ENCODE measurements around the gene RP9.

The RP9 gene

DNA sequence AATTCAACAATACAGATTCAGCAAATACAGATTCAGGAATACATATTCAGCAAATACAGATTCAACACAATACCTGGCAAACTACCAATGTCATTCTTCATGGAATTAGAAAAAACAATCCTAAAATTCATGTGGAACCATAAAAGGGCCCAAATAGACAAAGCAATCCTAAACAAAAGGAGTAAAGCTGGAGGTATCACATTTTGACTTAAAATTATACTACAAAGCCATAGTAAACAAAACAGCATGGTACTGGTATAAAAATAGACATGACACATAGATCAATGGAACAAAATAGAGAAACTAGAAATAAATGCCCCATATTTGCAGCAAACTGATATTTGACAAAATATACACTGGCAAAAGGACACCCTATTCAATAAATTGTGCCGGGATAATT, 43.2 kb downstream of the RP9 start:
- no peak for DNase-seq

DNA sequence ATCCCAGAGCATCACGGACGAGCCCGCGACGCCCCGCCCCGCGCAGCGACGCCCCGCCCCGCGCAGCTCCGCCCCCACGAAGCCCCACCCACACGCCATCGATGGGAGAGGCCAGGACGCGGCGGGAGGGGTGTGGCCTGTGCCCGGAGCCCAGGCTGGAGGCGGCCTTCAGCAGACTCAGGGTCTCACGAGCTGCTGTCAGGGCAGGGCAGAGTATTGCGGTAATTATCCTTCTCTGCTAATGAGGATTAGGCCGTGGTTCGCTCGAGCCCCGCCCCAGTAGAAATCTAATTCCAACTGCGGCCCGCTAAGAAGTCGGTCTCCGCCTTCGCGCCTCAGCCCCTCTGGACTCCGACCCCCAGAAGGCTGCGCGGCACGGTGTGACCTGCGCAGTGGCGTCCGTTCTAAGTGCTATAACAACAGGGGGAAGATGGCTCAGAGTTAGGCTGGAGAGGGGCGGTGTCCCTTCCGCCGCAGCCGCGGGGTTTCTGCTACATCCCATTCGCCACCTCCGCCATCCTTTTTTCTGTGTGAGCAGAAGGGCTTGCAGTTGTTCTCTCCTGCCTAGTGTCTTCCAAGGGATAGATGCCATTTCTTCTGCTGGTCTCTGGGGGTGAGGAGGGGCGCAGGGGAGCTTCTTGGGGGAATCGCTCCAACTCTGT, 46.3 kb downstream of the RP9 start:
- DNase-seq = peak; percentile 100

DNA sequence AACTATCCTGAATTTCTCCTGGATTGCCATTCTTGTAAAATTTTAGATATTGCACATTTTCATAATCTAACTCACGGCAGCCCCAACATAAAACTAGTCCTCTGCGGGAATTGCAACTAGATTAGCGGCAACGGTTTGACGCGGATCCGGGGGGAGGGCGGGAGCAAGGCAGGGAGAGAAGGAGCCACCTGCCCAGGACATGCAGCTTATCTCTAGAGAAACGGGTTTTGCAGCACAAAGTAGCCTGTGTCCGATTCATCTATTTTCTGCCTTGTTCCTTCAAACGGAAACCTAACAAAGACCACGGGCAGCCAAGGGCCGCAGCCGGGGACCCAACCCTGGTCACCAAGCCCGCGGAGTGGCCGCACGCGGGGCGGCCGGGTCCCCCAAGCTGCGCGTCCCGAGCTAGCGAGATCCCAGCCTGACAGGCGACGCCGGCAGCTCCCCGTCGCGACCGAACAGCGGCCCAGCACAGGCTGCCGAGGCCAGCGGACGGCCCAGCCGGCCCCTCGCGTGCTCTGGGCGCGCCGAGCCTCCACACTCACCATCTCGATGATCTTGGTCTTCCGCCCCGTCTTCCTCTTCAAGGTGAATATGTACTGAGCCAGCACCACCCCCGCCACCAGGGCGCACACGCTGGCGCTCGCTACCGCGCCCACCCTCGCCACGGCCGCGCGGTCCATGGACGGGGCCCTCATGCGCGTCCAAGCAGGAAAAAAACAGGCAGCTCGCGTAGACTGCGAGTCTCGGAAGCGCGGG, 47.0 kb downstream of the RP9 start, which contains the start of gene NT5C3A:
TSS of gene NT5C3A (minus strand) at position 754 of the 759 bp plus-strand sequence. CDS start at position 683, 71 bp downstream.
- DNase-seq = peak; percentile 98

DNA sequence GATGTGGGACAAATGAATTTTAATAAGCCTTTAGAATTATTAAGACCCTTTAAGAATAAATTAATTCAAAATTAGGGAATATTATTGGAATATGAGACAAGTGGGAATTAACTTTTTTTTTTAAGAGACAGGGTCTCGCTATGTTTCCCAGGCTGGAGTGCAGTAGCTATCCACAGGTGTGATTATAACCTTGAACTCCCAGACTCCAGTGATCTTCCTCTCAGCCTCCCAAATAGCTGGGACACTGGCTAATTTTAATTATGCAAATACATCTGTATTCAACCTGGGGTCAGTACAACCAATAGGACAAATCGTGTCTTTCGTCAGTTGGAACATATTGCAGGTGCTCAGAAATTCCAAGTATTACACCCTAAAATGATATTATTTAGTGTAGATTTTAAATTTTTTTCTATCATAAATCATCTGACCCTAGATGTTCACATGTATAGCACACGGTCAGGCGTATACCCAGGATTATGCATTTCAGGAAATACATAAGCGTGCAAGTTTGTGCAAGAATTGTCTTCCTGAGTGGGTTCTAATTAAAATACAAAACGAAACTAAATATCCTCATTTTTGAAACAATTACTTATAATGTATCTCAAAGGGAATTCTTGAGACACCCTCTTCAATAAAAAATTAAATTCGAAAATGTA, 47.8 kb downstream of the RP9 start:
- DNase-seq = no peak

DNA sequence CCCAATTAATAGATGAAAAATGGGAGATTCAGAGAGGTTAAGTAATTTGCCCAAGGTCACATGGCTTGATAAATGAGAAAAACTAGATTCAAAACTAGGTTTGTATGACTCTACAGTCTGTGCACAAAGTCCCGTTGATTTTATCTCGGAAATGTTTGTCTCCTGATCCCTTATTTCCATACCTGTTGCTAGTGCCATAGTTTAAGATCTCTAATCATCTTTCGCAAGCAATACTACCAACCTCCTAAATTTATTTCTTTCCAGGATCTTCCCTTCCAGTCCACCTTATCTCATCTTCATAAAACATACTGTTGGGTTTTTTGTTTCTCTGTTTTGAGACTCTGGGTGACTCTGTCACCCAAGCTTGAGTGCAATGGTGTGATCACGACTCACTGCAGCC, 49.6 kb downstream of the RP9 start:
- DNase-seq = no peak

DNA sequence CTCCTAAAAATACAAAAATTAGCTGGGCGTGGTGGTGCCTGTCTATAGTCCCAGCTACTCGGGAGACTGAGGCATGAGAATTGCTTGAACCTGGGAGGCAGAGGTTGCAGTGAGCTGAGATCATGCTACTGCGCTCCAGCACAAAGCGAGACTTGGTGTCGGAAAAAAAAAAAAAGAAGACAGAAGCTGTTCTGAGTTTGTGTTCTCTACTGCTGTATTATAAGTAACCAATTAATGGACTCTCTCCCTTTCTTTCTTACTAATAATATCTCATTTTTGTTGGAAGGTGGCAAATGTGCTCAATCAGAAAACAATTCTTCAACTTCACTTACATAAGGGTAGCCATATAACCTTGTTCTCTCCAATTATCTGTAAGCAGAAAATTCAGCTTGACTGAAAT, 54.0 kb downstream of the RP9 start:
- no peak for DNase-seq

DNA sequence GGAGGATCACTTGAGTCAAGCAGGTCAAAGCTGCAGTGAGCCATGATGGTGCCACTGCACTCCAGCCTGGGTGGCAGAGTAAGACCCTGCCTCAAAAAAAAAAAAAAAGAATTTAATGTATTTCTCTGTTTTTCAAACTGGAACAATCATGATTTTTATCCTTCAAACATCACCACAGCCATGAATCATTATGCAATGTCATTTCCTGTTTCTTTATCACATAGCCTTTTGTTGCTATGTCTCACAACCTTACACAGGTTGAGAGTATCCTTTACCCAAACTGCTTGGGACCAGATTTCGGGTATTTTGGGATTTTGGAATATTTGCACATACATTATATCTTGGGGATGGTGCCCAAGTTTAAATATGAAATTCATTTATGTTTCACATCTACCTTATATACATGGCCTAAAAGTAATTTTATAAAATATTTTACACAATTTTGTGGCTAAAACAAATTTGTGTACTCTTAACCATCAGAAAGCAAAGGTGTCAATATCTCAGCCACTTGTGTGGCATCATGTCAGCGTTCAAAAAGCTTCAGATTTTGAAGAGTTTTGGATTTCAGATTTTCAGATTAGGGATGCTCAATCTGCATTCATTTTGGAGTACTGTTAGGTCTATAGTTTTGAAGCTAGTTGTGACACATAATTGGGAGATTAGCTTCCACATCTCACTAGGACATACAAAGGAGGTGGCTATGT, 54.8 kb downstream of the RP9 start:
- DNase-seq = no peak

DNA sequence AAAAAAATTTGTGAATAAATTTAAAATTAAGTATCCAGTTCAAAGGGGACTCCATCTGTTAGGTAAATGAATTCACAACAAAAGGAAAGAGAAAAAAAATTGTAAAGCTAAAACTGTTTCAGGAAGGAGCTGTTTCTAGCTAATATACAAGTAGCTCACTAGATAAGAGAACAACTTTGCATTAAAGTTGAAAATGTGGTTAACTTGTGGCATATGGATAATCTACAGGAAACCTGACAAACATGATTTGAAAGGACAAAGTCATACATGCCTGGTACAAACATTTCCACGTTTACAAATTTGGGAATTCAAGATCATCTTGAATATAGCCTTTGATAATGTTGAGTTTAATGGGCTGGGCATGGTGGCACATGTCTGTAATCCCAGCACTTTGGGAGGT, 55.5 kb downstream of the RP9 start:
- DNase-seq = no peak

DNA sequence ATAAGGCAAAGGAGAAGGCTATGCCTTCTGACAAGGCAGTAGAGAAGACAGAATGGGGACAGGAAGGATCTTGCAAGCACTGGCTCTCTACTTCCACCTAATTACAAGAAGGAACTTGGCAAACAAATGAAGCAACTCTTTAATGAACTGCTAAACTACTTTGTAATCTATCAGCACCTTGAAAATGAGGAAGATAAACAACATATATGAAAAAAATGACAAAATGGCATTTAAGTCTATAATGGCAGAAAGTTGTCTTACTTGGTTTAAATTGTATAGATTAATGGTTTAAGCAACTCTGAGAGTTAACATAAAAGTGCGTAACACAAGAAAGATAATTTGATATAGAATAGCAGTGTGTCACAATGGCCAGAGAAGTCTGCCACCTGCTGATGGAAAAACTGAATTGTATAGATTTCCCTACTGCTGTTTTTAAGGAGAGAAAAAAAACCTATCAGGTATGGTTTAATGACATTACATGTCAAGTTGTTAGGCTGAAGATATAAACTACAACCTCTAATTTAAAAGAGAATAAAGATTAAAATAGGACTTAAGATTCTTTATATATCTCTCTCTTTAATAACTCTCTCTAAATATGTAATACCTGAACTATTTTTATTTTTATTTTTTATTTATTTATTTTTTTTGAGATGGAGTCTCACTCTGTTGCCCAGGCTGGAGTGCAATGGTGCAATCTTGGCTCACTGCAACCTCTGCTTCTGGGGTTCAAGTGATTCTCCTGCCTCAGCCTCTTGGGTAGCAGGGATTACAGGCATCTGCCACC, 58.5 kb downstream of the RP9 start:
- DNase-seq = peak; percentile 22

DNA sequence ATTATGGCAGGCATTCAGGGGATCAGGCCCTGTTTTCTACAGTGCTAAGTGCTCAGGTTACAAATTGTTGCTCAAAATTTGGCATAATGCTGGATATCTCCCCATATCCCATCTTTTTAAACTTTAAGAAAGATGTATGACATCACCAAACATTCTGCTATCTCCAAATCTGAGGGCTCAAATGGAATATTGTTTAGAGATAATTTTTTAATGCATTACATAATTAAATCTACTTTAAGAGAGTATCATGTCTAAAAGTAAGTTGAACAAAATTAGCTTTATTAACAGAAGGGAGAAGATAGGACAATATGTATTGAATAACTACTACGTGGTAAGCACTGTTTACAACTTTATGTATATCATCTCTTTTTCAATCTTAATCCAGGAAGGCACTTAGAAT, 60.5 kb downstream of the RP9 start:
- DNase-seq = no peak

DNA sequence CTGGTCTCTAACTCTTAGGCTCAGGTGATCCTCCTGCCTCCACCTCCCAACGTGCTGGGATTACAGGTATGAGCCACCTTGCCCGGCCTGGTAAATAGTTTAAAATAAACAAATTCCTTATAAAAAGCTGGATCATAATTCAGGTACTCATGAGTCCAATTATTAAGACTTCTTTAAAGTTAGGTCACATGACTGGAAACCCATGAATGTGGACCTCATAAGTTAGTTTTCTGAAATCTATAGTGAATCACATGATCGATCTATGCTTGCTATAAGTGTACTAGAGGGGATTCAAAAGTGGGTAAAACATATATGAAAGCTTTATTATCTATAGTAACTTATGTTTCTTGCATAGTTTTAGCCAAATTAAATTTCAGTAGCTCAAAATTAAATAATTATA, 60.9 kb downstream of the RP9 start:
- no peak for DNase-seq

DNA sequence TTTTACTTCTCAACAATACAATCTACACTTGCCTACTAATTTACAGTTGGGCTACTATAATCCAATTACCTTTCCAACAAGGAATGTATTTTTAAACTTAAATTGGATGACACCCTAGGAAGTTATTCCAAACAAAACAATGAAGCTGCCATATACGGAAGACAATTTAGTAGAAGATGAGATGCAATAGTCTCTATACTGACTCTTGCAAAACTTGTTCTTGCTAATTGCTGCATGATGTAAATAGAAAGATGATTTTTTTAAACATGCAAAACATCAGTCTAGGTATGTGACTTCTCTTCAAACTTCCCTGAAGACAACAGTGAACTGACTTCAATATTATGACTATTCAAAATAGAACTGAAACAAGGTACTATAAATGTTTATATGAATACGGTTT, 64.2 kb downstream of the RP9 start:
- DNase-seq = no peak

Data from right kidney (tissue), 1 donor.